ENCODE data around the gene WDR33. TPM values are rescaled to one million over a fixed set of nuclear protein-coding genes. Genes with fewer than 3 reads are reported as not detected.

Gene WDR33
- total and polyA plus RNA-seq, 2 of the 13 experiments (the other 11 are each of a cell fraction or from before 2014, with no cell fraction given) = 54.9 to 78.2 TPM

DNA sequence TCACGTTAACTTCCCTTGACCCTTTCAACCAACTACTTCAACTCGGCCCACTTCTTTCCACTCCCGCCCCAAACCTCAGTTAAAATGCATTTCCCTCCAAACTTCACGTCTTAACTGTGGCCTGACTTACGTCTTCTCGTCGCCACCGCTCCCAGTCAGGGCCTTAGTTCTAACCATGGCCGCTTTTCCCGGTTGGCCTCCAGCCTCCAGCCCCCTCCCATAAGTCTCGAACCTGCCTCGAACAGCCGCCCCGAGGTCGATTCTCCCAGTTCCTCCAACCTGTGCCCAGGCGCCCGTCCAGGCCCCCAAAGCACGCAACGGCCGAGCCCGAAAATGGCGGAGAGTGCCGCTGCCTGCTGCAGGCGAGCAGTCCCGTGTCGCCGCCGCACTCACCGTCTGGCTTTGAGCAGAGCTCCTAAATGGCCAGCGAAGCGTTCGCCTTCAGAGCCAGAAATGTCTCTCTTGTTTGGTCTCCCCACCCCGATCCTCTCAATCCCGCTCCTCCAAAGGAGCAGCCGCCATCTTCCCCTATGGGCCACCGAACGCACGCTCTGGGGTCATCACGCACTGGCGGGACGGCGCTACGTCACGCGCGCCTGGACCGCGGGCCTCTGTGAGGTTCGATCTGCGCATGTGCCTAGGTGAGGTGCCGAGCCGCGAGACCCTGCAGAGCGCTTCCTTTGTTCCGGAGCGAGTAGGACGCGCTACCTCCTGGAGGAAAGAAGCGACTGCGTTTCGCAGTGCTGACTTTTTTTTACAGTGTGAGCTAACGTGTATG is at the start of gene WDR33 (continued):
- TF ChIP-seq, protein P1, sequence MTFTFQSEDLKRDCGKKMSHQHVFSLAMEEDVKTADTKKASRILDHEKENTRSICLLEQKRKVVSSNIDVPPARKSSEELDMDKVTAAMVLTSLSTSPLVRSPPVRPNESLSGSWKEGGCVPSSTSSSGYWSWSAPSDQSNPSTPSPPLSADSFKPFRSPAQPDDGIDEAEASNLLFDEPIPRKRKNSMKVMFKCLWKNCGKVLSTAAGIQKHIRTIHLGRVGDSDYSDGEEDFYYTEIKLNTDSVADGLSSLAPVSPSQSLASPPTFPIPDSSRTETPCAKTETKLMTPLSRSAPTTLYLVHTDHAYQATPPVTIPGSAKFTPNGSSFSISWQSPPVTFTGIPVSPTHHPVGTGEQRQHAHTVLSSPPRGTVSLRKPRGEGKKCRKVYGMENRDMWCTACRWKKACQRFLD (CRISPR knock-in tag; IDR thresholded peaks at IDR 0.05; ENCODE audit: borderline replicate concordance) = peak; percentile 88; the same call in 1 of the 2 replicates
- TF ChIP-seq ZNF317 (CRISPR knock-in tag; IDR thresholded peaks at IDR 0.05) (peak; percentile 87), ZNF331 (CRISPR knock-in tag; IDR thresholded peaks at IDR 0.05) (peak; percentile 94), ZMYM4 (CRISPR knock-in tag; IDR thresholded peaks at IDR 0.05) (peak; percentile 94), ELF4 (CRISPR knock-in tag; IDR thresholded peaks at IDR 0.05; ENCODE audit: borderline replicate concordance) (0 out of 2 replicates have a peak, but pooled peaks have one; percentile 24), ZNF12 (CRISPR knock-in tag; IDR thresholded peaks at IDR 0.05) (peak; percentile 62), PITX1 (CRISPR knock-in tag; IDR thresholded peaks at IDR 0.05) (peak; percentile 79; the same call in 1 of the 2 replicates), NR2F1 (CRISPR knock-in tag; IDR thresholded peaks at IDR 0.05) (peak; percentile 9 to 19; a peak in 1 of 4 replicates), ZNF766 (CRISPR knock-in tag; IDR thresholded peaks at IDR 0.05; ENCODE audit: borderline replicate concordance) (0 out of 2 replicates have a peak, but pooled peaks have one; percentile 57), TMF1 (CRISPR knock-in tag; IDR thresholded peaks at IDR 0.05; ENCODE audit: low read depth) (peak; percentile 53; the same call in 1 of the 2 replicates), ZFP82 (CRISPR knock-in tag; IDR thresholded peaks at IDR 0.05; ENCODE audit: borderline replicate concordance) (0 out of 2 replicates have a peak, but pooled peaks have one; percentile 92), ZMAT3 (CRISPR knock-in tag; conservative IDR thresholded peaks at IDR 0.05) (peak; percentile 70), ZSCAN31 (CRISPR knock-in tag; IDR thresholded peaks at IDR 0.05; ENCODE audit: low read depth) (peak; percentile 94), ZNF644 (CRISPR knock-in tag; IDR thresholded peaks at IDR 0.05; ENCODE audit: low read depth) (peak; percentile 85), PHF20 (CRISPR knock-in tag; IDR thresholded peaks at IDR 0.05) (peak; percentile 79), ZNF24 (IDR thresholded peaks at IDR 0.05) (no peak), ZNF333 (CRISPR knock-in tag; IDR thresholded peaks at IDR 0.05; ENCODE audit: borderline replicate concordance) (peak; percentile 40; the same call in 1 of the 2 replicates)
- TF ChIP-seq, protein P2, sequence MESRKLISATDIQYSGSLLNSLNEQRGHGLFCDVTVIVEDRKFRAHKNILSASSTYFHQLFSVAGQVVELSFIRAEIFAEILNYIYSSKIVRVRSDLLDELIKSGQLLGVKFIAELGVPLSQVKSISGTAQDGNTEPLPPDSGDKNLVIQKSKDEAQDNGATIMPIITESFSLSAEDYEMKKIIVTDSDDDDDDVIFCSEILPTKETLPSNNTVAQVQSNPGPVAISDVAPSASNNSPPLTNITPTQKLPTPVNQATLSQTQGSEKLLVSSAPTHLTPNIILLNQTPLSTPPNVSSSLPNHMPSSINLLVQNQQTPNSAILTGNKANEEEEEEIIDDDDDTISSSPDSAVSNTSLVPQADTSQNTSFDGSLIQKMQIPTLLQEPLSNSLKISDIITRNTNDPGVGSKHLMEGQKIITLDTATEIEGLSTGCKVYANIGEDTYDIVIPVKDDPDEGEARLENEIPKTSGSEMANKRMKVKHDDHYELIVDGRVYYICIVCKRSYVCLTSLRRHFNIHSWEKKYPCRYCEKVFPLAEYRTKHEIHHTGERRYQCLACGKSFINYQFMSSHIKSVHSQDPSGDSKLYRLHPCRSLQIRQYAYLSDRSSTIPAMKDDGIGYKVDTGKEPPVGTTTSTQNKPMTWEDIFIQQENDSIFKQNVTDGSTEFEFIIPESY (CRISPR knock-in tag; IDR thresholded peaks at IDR 0.05) = peak; percentile 52
- TF ChIP-seq, protein P3, sequence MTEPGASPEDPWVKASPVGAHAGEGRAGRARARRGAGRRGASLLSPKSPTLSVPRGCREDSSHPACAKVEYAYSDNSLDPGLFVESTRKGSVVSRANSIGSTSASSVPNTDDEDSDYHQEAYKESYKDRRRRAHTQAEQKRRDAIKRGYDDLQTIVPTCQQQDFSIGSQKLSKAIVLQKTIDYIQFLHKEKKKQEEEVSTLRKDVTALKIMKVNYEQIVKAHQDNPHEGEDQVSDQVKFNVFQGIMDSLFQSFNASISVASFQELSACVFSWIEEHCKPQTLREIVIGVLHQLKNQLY (CRISPR knock-in tag; IDR thresholded peaks at IDR 0.05) = peak; percentile 75; the same call in 1 of the 2 replicates
- TF ChIP-seq, protein P4, sequence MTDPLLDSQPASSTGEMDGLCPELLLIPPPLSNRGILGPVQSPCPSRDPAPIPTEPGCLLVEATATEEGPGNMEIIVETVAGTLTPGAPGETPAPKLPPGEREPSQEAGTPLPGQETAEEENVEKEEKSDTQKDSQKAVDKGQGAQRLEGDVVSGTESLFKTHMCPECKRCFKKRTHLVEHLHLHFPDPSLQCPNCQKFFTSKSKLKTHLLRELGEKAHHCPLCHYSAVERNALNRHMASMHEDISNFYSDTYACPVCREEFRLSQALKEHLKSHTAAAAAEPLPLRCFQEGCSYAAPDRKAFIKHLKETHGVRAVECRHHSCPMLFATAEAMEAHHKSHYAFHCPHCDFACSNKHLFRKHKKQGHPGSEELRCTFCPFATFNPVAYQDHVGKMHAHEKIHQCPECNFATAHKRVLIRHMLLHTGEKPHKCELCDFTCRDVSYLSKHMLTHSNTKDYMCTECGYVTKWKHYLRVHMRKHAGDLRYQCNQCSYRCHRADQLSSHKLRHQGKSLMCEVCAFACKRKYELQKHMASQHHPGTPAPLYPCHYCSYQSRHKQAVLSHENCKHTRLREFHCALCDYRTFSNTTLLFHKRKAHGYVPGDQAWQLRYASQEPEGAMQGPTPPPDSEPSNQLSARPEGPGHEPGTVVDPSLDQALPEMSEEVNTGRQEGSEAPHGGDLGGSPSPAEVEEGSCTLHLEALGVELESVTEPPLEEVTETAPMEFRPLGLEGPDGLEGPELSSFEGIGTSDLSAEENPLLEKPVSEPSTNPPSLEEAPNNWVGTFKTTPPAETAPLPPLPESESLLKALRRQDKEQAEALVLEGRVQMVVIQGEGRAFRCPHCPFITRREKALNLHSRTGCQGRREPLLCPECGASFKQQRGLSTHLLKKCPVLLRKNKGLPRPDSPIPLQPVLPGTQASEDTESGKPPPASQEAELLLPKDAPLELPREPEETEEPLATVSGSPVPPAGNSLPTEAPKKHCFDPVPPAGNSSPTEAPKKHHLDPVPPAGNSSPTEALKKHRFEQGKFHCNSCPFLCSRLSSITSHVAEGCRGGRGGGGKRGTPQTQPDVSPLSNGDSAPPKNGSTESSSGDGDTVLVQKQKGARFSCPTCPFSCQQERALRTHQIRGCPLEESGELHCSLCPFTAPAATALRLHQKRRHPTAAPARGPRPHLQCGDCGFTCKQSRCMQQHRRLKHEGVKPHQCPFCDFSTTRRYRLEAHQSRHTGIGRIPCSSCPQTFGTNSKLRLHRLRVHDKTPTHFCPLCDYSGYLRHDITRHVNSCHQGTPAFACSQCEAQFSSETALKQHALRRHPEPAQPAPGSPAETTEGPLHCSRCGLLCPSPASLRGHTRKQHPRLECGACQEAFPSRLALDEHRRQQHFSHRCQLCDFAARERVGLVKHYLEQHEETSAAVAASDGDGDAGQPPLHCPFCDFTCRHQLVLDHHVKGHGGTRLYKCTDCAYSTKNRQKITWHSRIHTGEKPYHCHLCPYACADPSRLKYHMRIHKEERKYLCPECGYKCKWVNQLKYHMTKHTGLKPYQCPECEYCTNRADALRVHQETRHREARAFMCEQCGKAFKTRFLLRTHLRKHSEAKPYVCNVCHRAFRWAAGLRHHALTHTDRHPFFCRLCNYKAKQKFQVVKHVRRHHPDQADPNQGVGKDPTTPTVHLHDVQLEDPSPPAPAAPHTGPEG (CRISPR knock-in tag; IDR thresholded peaks at IDR 0.05) = peak; percentile 84
